Smooth muscle cell (in vitro differentiated cells): ENCODE results near the gene PRKCE. TPM values are rescaled to one million over a fixed set of nuclear protein-coding genes. Genes with fewer than 3 reads are reported as not detected.
A peak's percentile ranks its signal among the peaks of the same experiment; 100 is the strongest.

Source experiments
- DNase-seq: peaks from one replicate; lab custom pipeline; 2025; ENCODE audit not compliant: unreplicated experiment; lab: John Stamatoyannopoulos, UW
- H2AFZ ChIP-seq: fragments of 200-600 bp; sonication (generic); 2 replicates; pipeline ENCODE4 v1.6.0; 2016; ENCODE audit warnings: antibody characterized with exemption, low read depth, mild to moderate bottlenecking
- H3F3A ChIP-seq: fragments of 200-600 bp; sonication (generic); 2 replicates; pipeline ENCODE4 v1.6.0; 2017; ENCODE audit warnings: antibody characterized with exemption, low read depth
- H3K27ac ChIP-seq: fragments of 200-600 bp; sonication (generic); 2 replicates; pipeline ENCODE4 v1.5.1; 2016; ENCODE audit warnings: low read depth, mild to moderate bottlenecking
- H3K27me3 ChIP-seq: fragments of 200-600 bp; sonication (generic); 2 replicates; pipeline ENCODE4 v1.6.1; 2016; ENCODE audit warnings: low read depth, mild to moderate bottlenecking
- H3K36me3 ChIP-seq: fragments of 200-600 bp; sonication (generic); 2 replicates; pipeline ENCODE4 v1.5.1; 2016; ENCODE audit warnings: low read depth
- H3K4me1 ChIP-seq: fragments of 200-600 bp; sonication (generic); 2 replicates; pipeline ENCODE4 v1.5.1; 2016; ENCODE audit warnings: low read depth
- H3K4me2 ChIP-seq: fragments of 200-600 bp; sonication (generic); 2 replicates; pipeline ENCODE4 v1.6.0; 2016; ENCODE audit warnings: mild to moderate bottlenecking
- H3K4me3 ChIP-seq: fragments of 200-600 bp; sonication (generic); 2 replicates; pipeline ENCODE4 v1.5.1; 2016; ENCODE audit warnings: mild to moderate bottlenecking
- H3K79me2 ChIP-seq: fragments of 200-600 bp; sonication (generic); 2 replicates; pipeline ENCODE4 v1.6.0; 2016; ENCODE audit warnings: low read depth, mild to moderate bottlenecking
- H3K9ac ChIP-seq: fragments of 200-600 bp; sonication (generic); 2 replicates; pipeline ENCODE4 v1.6.0; 2016; ENCODE audit warnings: low read depth
- H3K9me3 ChIP-seq: fragments of 200-600 bp; sonication (generic); replicated peaks from 2 replicates; pipeline ENCODE4 v1.5.1; 2016; ENCODE audit warnings: low read depth
- H4K20me1 ChIP-seq: fragments of 200-600 bp; sonication (generic); 2 replicates; pipeline ENCODE4 v1.6.0; 2016; ENCODE audit warnings: low read depth
- WGBS: methylation state at CpG from one replicate; pipeline ENCODE4 v1.1.7; 2016; ENCODE audit warnings: low lambda C conversion rate; 5-methylcytosine and 5-hydroxymethylcytosine counted together
- polyA plus RNA-seq: library from polyadenylated mRNA; unstranded; fragments of >200 nt; fragmentation: Nextera tagmentation; extraction: Ambion mirVana; gene quantifications from 2 replicates; pipeline ENCODE4 v1.2.1, GENCODE V29; 2016
- total RNA-seq: library from RNA; depleted of rRNA; stranded (reverse); fragments of >200 nt; gene quantifications from 2 replicates; pipeline ENCODE4 v1.2.3, GENCODE V29; 2014
- TF ChIP-seq, protein P1 (sequence below): fragments of 200-600 bp; sonication (generic); IDR thresholded peaks from 2 replicates; pipeline ENCODE4 v1.5.1; 2017; ENCODE audit warnings: borderline replicate concordance, mild to moderate bottlenecking, antibody characterized with exemption; ENCODE audit not compliant: insufficient read depth, poor library complexity, severe bottlenecking

Gene PRKCE
- total and polyA plus RNA-seq, 2 experiments from 2014 or later = 20.6 to 29.1 TPM

DNA sequence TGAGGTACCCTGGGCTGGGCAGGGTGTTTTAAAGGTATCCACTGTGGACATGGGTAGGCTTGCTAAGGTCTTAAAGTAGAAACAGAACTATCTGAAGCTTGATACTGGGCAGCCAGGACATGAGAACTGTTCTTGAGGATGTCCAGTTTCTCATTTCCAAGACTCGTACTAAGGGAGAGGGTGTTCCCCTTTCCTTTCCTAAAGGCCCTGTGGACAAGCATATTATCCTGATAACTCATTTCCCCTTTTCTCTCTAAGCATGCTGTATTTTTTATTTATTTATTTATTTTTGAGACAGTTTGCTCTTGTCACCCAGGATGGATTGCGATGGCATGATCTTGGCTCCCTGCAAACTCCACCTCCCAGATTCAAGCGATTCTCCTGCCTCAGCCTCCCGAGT is 273.6 kb downstream of the PRKCE start:
- H3K79me2 ChIP-seq = peaks cover 63% of the 10 kb centered on the region
- H3F3A ChIP-seq = peaks cover 3% of the 10 kb centered on the region
- H3K4me2 ChIP-seq = no peak overlapping the region
- no peaks in the 10 kb centered on the region for H3K27me3 ChIP-seq
- H4K20me1 ChIP-seq = peaks cover 100% of the 10 kb centered on the region
- H3K9me3 ChIP-seq = no peaks in the 10 kb centered on the region
- H3K4me3 ChIP-seq = no peak overlapping the region
- no peaks in the 10 kb centered on the region for H3K36me3 ChIP-seq
- TF ChIP-seq, protein P1, sequence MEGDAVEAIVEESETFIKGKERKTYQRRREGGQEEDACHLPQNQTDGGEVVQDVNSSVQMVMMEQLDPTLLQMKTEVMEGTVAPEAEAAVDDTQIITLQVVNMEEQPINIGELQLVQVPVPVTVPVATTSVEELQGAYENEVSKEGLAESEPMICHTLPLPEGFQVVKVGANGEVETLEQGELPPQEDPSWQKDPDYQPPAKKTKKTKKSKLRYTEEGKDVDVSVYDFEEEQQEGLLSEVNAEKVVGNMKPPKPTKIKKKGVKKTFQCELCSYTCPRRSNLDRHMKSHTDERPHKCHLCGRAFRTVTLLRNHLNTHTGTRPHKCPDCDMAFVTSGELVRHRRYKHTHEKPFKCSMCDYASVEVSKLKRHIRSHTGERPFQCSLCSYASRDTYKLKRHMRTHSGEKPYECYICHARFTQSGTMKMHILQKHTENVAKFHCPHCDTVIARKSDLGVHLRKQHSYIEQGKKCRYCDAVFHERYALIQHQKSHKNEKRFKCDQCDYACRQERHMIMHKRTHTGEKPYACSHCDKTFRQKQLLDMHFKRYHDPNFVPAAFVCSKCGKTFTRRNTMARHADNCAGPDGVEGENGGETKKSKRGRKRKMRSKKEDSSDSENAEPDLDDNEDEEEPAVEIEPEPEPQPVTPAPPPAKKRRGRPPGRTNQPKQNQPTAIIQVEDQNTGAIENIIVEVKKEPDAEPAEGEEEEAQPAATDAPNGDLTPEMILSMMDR = no peak
- no peak for DNase-seq
- no peak overlapping the region for H3K27ac ChIP-seq
- 99% methylated on average over 4 of the region's 4 CpGs for WGBS
- peaks cover 6% of the 10 kb centered on the region for H3K4me1 ChIP-seq
- H2AFZ ChIP-seq = no peak overlapping the region
- no peak overlapping the region for H3K9ac ChIP-seq

DNA sequence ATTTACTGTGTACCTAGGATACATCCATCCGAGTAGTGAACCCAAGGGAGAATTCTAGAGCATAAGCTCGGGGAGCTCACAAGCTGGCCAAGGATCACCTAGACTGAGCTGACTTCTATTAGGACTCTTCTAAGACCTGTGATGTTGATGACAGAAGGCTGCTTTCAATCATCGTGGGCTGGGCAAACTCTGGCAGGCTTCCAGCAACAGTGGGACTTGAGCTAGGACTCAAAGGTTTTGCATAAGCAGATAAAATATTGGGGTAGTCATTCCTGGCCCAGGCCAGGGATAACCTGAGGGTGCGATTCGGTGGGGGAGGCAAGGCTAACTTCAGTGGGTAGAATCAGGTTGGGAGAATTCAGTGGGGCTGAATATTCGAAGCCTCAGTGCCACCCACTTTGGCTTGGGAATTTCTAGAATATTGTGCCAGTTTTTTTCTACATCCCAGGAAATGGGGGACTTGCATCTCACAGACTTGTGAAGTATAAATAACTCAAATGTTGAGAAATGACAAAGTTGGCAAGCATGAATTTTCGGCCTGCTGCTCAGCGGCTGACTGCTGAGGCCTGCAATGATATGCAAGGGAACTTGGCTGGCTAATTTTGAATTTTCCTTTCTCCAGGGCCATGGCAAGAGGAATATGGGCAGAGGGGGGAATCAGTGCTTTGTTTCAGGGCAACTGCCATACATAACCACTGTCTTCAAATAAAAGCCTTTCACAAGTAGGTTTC is 274.3 kb downstream of the PRKCE start:
- 96% methylated on average over 8 of the region's 8 CpGs for WGBS
- Histone ChIP-seq H3K4me3 (no peak overlapping the region), H2AFZ (no peak overlapping the region), H3K27ac (no peak overlapping the region), H3F3A (peaks cover 6% of the 10 kb centered on the region), H4K20me1 (peaks cover 100% of the 10 kb centered on the region), H3K36me3 (no peaks in the 10 kb centered on the region), H3K9ac (no peak overlapping the region), H3K27me3 (no peaks in the 10 kb centered on the region), H3K4me2 (no peak overlapping the region), H3K4me1 (peaks cover 6% of the 10 kb centered on the region), H3K9me3 (no peaks in the 10 kb centered on the region), H3K79me2 (peaks cover 60% of the 10 kb centered on the region)
- TF ChIP-seq, protein P1 = no peak
- no peak for DNase-seq

DNA sequence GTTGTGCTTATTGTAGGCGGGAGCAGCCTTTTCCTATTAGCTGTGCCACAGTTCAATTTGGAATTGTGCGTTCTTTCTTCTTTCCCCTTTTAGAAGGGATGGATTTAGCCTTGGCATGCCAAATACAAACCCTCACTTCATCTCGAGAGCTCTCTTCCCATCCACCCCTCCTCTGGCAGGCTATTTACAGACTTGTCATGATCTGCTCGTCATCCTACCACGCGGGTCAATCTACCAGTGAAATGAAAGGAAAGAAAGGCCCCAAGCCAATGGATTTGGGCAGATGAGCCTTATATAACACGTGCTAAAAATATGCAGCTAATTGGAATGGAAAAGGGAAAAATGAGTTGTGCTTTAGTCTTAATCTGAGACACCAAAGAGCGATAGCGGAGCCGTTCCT is 277.5 kb downstream of the PRKCE start:
- Histone ChIP-seq H3K36me3 (no peaks in the 10 kb centered on the region), H3F3A (peaks cover 6% of the 10 kb centered on the region), H3K9me3 (no peaks in the 10 kb centered on the region), H3K79me2 (peaks cover 44% of the 10 kb centered on the region), H3K4me1 (no peaks in the 10 kb centered on the region), H3K27ac (no peak overlapping the region), H3K27me3 (no peaks in the 10 kb centered on the region), H2AFZ (no peak overlapping the region), H3K9ac (no peak overlapping the region), H3K4me3 (no peak overlapping the region), H3K4me2 (no peak overlapping the region), H4K20me1 (peaks cover 95% of the 10 kb centered on the region)
- DNase-seq = no peak
- WGBS = 96% methylated on average over 10 of the region's 10 CpGs
- TF ChIP-seq, protein P1 = no peak

GRCh38 chr2:45929674-45930395 is 278.4 kb downstream of the PRKCE start:
- Histone ChIP-seq H3K27ac (peak overlapping the region; percentile 29), H3K79me2 (peaks cover 36% of the 10 kb centered on the region), H3K9me3 (no peaks in the 10 kb centered on the region), H3K9ac (no peak overlapping the region), H3K4me3 (no peak overlapping the region), H3K4me1 (no peaks in the 10 kb centered on the region), H3K36me3 (no peaks in the 10 kb centered on the region), H3F3A (peaks cover 6% of the 10 kb centered on the region), H4K20me1 (peaks cover 94% of the 10 kb centered on the region), H3K4me2 (no peak overlapping the region), H2AFZ (no peak overlapping the region), H3K27me3 (no peaks in the 10 kb centered on the region)
- WGBS = 93% methylated on average over 6 of the region's 6 CpGs
- TF ChIP-seq, protein P1 = no peak
- DNase-seq = no peak
